GM13976 (cell line): ENCODE data around the gene FAM53B.

Experiments
- DNase-seq: peaks from one replicate; pipeline ENCODE4 v3.0.0; 2012; ENCODE audit warnings: low spot score
- in situ Hi-C: fragments of 300-500 bp; cut with MboI; formaldehyde crosslinking; loops from one replicate; pipeline ENCODE4 v1.12.0; 2022; ENCODE audit warnings: low sequenced_read_pairs, mixed read lengths, inconsistent platforms; ENCODE audit not compliant: unreplicated experiment
- TF ChIP-seq, protein P1 (sequence below): IDR thresholded peaks from 2 replicates; pipeline ENCODE4 v1.5.1; 2012; ENCODE audit warnings: borderline replicate concordance, mild to moderate bottlenecking; ENCODE audit not compliant: insufficient read depth; ENCODE audit errors: extremely low read depth, missing control alignments, control extremely low read depth

Gene FAM53B

GRCh38 chr10:124703778-124704427 lies 40.3 kb downstream of the FAM53B start:
- TF ChIP-seq, protein P1, sequence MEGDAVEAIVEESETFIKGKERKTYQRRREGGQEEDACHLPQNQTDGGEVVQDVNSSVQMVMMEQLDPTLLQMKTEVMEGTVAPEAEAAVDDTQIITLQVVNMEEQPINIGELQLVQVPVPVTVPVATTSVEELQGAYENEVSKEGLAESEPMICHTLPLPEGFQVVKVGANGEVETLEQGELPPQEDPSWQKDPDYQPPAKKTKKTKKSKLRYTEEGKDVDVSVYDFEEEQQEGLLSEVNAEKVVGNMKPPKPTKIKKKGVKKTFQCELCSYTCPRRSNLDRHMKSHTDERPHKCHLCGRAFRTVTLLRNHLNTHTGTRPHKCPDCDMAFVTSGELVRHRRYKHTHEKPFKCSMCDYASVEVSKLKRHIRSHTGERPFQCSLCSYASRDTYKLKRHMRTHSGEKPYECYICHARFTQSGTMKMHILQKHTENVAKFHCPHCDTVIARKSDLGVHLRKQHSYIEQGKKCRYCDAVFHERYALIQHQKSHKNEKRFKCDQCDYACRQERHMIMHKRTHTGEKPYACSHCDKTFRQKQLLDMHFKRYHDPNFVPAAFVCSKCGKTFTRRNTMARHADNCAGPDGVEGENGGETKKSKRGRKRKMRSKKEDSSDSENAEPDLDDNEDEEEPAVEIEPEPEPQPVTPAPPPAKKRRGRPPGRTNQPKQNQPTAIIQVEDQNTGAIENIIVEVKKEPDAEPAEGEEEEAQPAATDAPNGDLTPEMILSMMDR: no peak
- no peak for DNase-seq
- in situ Hi-C loops: no loop called here

DNA sequence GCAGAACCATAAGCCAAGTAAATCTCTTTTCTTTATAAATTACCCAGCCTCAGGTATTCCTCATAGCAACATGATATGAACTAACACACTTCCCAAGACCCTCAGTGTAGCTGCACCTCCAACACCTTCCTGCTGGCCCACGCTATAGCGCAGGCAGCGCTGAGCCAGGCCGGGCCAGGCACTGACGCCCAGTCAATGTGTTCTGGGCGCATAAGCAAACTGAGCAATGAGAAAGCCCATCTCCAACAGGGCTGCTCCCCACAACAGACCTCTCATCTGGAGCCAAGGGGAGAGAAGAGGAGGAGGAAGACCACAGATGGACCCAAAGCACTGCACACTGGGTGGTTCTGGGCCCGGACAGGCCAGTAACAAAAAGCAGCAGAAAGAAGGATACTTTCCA lies 40.8 kb downstream of the FAM53B start:
- DNase-seq: no peak
- in situ Hi-C loops: no loop called here
- TF ChIP-seq, protein P1: no peak

DNA sequence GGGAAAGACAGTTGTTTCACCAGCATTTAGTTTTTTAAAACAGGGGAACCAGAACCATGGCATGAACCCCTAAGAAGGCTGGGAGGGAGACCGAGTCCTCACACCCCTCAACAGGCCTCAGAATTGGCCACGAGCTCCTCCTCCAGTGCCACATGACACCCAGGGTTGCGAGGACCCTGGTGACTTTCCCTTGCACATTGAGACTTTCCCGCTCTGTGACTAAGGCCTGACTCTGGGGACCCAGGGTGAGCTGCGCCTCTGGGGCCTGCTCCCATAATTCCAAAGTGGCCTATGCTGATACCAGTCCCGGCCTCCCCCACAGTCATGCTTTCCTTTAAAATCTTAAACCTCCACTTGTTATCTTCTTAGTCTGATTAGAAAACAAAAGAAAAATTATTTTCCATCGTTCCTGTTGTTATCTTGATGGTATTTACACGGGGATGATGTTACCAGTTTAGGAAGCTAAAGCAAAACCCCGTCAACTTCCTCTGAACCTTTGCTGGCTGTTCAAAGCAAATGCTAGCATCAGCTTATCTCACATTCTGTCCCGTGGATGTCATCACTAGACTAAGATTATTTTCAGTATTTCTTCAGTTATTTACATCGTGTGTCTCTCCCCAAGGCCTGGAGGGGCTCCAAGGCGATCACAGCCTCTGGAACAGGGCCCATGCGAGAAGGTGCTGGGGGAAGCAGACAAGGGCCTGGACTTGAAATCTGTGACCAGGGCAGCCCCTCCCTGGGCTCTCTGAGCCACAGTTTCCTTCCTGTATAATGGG lies 42.1 kb downstream of the FAM53B start:
- TF ChIP-seq, protein P1: no peak
- in situ Hi-C loops: no loop called here
- no peak for DNase-seq

- TF ChIP-seq, protein P1: no peak
- in situ Hi-C loops: no loop called here
- DNase-seq: no peak
Observed at GRCh38 chr10:124701435-124701834, 42.7 kb downstream of the FAM53B start.

- DNase-seq: no peak
- TF ChIP-seq, protein P1: no peak
- in situ Hi-C loops: no loop called here
Observed at GRCh38 chr10:124701038-124701365, 43.2 kb downstream of the FAM53B start.

DNA sequence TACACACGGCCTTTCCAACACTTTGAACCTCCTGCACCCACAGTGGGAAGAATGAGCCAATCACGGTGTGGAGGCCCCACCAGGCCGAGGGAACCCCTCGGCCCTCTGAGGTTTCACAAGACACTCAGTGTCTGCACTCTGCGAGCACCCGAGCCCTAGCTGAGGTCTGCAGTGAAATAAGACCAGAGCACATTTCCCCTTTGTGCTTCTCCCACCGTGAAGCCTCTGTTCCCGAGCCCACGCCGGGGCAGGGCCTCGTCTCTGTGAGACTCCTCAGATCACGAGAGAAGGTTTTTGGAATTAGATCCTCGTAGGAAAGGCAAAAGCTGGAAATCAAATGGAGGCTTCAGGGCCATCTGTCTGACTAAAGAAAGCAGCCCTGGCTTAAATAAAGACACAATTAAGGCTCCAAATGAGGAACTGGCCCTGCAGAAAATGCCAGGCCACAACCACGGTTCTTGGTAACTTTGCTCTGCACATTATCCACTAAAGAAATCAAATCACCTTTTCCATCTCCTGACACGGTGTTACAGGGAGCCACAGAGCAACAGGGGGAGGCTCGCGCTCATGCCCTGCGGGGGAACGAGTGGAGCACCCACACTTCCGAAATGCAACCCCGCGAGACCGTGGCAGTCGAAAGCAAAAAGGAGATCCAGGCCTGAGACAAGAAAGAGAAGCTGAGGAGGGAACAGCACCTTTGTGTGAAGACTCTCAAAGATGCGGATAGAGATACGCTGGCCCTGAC lies 43.7 kb downstream of the FAM53B start:
- no peak for DNase-seq
- in situ Hi-C loops: no loop called here

More for the DNA sequence above, 43.7 kb downstream of the FAM53B start:
- TF ChIP-seq, protein P1: no peak
